Ascending aorta (tissue), 2 donors: ENCODE data around the gene ERBB2. TPM values are rescaled to one million over a fixed set of nuclear protein-coding genes. Genes with fewer than 3 reads are reported as not detected.
A peak's percentile ranks its signal among the peaks of the same experiment; 100 is the strongest.

Experiments used
- DNase-seq, 2 donors: peaks; one replicate each; pipeline ENCODE4 v3.0.0-alpha.2; 2019; ENCODE audit warnings: low spot score in 2 of 2
- H3K27ac ChIP-seq, 2 donors: fragments of 200-600 bp; sonication (generic); one replicate each; pipeline ENCODE4 v1.5.1; 2016 to 2017; ENCODE audit warnings: mild to moderate bottlenecking in 1 of 2
- H3K27me3 ChIP-seq: fragments of 200-600 bp; sonication (generic); one replicate; pipeline ENCODE4 v1.5.1; 2017
- H3K36me3 ChIP-seq, 2 donors: fragments of 200-600 bp; sonication (generic); one replicate each; pipeline ENCODE4 v1.5.1; 2016
- H3K4me1 ChIP-seq, 2 donors: fragments of 200-600 bp; sonication (generic); one replicate each; pipeline ENCODE4 v1.5.1; 2016 to 2017; ENCODE audit warnings: mild to moderate bottlenecking in 1 of 2
- H3K4me3 ChIP-seq, 2 donors: fragments of 200-600 bp; sonication (generic); one replicate each; pipeline ENCODE4 v1.5.1; 2016 to 2017; ENCODE audit warnings: mild to moderate bottlenecking in 1 of 2
- H3K9me3 ChIP-seq, 2 donors: fragments of 200-600 bp; sonication (generic); one replicate each; pipeline ENCODE4 v1.5.1; 2016
- intact Hi-C: fragments of 100-400 bp; cut with DNase I; formaldehyde crosslinking; loops from one replicate; pipeline ENCODE4 v1.15.1; 2023
- total RNA-seq: library from RNA; depleted of rRNA; stranded (reverse); fragments of >200 nt; gene quantifications from one replicate; pipeline ENCODE4 v1.1.0, GENCODE V29; 2016
- TF ChIP-seq, protein P1 (sequence below), 3 experiments: fragments of 200-600 bp in 2 of 3; fragments of 450-650 bp in 1 of 3; sonication (generic) in 2 of 3; IDR thresholded peaks; one replicate each; pipeline ENCODE4 v1.5.1; 2016 to 2019; ENCODE audit warnings: antibody characterized with exemption in 3 of 3, mild to moderate bottlenecking in 1 of 3, moderate library complexity in 1 of 3

ERBB2 gene
- total RNA-seq, 1 donor from 2014 or later = 124 TPM

DNA sequence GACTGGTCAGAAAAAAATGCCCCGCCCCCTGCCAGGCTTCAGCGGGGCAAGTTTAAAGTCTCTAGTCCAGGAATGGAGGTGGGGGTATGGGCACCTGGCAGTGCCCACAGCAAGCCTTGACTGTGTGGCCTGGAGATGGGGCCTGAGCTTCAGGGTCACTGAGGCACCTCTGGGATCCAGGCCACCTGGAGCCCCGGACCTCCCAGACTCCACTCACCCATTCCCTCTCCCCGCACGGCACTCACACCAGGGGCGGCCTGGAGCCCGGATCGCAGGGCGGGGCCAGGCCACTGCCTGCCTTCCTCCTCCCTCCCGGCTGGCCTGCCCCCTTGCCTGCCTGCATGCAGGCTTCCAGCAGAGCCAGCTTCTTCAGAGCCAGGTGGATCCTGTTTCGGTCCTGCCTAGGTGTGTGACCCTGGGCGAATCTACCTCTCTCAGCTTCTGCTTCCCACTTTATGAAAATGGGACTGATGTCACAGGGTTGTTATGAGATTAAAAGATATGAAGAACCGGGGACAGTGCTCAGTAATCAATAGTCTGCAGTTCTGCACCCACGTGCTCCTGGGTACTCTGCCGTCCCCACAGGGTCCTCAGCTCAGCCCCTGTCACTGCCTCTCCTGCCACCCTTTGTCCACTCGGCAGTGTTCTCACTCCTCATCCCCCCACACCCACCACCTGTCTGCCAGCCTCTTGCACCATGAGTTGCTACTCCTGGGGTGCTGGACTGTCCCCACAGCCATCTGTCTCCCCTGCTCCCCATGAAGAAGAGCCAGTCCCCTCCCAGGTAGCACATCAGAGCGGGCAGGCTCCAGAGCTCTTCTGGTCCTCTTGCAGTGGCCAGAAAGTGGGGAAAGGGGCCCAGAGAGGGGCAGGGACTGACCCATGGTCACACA lies 35.9 kb upstream of the ERBB2 start:
- TF ChIP-seq, protein P1, sequence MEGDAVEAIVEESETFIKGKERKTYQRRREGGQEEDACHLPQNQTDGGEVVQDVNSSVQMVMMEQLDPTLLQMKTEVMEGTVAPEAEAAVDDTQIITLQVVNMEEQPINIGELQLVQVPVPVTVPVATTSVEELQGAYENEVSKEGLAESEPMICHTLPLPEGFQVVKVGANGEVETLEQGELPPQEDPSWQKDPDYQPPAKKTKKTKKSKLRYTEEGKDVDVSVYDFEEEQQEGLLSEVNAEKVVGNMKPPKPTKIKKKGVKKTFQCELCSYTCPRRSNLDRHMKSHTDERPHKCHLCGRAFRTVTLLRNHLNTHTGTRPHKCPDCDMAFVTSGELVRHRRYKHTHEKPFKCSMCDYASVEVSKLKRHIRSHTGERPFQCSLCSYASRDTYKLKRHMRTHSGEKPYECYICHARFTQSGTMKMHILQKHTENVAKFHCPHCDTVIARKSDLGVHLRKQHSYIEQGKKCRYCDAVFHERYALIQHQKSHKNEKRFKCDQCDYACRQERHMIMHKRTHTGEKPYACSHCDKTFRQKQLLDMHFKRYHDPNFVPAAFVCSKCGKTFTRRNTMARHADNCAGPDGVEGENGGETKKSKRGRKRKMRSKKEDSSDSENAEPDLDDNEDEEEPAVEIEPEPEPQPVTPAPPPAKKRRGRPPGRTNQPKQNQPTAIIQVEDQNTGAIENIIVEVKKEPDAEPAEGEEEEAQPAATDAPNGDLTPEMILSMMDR (IDR thresholded peaks at IDR 0.05) = no peak
- H3K27ac ChIP-seq = peak overlapping the region; percentile 68 to 74
- H3K27me3 ChIP-seq = no peaks in the 10 kb centered on the region
- peaks cover 13 to 21% of the 10 kb centered on the region in 2 donors for H3K36me3 ChIP-seq
- DNase-seq = no peak
- H3K9me3 ChIP-seq = no peaks in the 10 kb centered on the region
- no peak overlapping the region for H3K4me3 ChIP-seq
- peaks cover 25 to 58% of the 10 kb centered on the region in 2 donors for H3K4me1 ChIP-seq
- intact Hi-C loops = no loop called here

DNA sequence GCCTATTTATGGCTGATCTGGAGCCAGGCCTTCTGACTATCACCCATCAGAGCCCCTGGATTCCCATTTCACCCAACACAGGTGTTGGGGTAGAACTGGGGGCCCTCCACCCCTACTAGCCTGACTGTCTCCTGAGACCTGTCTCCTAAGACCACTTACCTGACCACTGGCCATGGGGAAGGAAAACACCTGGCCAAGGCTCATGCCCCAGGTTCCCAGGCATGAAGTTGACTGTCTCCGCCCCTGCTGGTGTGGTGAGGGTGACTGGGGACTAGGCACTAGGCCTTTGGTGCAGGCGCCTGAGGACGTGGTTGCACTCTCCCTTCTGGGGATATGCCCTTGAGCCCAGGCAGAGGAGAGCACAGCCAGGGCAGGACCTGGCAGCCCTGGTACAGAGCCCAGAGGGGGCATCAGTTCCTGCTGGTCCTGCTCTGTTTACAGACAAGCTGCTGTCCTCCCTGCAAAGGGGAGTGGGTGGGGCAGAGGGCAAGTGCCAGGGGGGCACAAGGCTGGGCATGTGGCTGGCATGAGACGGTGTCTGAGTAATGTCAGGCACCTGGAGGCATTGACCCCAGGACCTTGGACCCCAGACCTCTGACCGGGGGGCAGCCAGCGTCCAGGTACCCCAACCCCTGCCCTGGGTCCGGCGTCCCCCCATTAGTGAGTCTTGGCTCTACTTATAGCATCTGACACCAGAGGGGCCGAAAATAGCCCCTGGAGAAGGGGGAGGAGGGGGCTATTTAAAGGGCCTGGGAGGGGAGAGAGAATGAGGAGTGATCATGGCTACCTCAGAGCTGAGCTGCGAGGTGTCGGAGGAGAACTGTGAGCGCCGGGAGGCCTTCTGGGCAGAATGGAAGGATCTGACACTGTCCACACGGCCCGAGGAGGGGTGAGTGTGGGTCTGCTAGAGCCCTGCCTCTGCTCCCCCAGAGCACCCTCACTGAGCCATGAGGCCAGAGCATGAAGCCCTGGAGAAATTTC lies 35.0 kb upstream of the ERBB2 start, which contains the start of gene TCAP:
TSS of gene TCAP (plus strand) at position 769 of the 981 bp plus-strand sequence. CDS start at position 780, 11 bp downstream.
- H3K4me1 ChIP-seq = peaks cover 25 to 58% of the 10 kb centered on the region in 2 donors
- no peaks in the 10 kb centered on the region for H3K9me3 ChIP-seq
- TF ChIP-seq, protein P1 (IDR thresholded peaks at IDR 0.05) = no peak
- intact Hi-C loops = loop anchor here (5.0 kb wide), 1 partner anchor 67 kb away; the partner anchor contains the start of gene MIEN1
- H3K36me3 ChIP-seq = peaks cover 5 to 12% of the 10 kb centered on the region in 2 donors
- H3K27me3 ChIP-seq = no peaks in the 10 kb centered on the region
- DNase-seq = no peak
- peak within 1 kb of the TSS in 1 of 2 donors; percentile 4 for H3K4me3 ChIP-seq
- H3K27ac ChIP-seq = peak within 1 kb of the TSS; percentile 68 to 74

DNA sequence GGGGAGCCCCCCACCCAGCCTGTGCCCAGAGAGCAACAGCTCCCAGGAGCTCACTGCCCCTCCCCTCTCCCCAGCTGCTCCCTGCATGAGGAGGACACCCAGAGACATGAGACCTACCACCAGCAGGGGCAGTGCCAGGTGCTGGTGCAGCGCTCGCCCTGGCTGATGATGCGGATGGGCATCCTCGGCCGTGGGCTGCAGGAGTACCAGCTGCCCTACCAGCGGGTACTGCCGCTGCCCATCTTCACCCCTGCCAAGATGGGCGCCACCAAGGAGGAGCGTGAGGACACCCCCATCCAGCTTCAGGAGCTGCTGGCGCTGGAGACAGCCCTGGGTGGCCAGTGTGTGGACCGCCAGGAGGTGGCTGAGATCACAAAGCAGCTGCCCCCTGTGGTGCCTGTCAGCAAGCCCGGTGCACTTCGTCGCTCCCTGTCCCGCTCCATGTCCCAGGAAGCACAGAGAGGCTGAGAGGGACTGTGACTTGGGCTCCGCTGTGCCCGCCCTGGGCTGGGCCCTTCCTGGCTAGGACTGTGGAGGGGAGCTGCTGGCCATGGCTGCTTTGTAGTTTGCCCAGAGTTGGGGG lies 34.1 kb upstream of the ERBB2 start:
- Histone ChIP-seq H3K27me3 (no peaks in the 10 kb centered on the region), H3K27ac (peak overlapping the region; percentile 68 to 74), H3K36me3 (peaks cover 0 to 6% of the 10 kb centered on the region in 2 donors), H3K9me3 (no peaks in the 10 kb centered on the region), H3K4me3 (peak overlapping the region in 1 of 2 donors; percentile 4), H3K4me1 (peaks cover 25 to 58% of the 10 kb centered on the region in 2 donors)
- DNase-seq = no peak
- TF ChIP-seq, protein P1 (IDR thresholded peaks at IDR 0.05) = peak in 2 of 3 experiments; percentile 8 to 16
- intact Hi-C loops = loop anchor here (2.0 to 5.0 kb wide), 2 partner anchors 31 to 67 kb away; partner anchors contain the start of gene MIEN1

DNA sequence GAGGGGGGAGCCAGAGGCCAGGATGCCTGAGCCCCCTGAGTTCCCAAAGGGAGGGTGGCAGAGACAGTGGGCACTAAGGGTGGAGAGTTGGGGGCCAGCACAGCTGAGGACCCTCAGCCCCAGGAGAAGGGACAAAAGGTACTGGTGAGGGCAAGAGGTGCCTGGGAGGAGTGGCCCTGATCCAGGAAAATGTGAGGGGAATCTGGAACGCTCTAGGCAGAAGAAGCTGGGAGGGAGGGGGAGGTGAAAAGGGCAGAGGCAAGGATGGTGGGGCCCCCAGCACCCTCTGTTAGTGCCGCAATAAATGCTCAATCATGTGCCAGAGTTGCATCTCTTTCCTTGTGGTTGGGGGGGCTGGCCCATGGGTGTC lies 33.6 kb upstream of the ERBB2 start:
- Histone ChIP-seq H3K27ac (peak overlapping the region; percentile 68 to 74), H3K9me3 (no peaks in the 10 kb centered on the region), H3K36me3 (peaks cover 0 to under 1% of the 10 kb centered on the region in 2 donors), H3K27me3 (no peaks in the 10 kb centered on the region), H3K4me1 (peaks cover 25 to 58% of the 10 kb centered on the region in 2 donors), H3K4me3 (no peak overlapping the region)
- DNase-seq = no peak
- TF ChIP-seq, protein P1 (IDR thresholded peaks at IDR 0.05) = no peak
- intact Hi-C loops = loop anchor here (2.0 to 5.0 kb wide), 2 partner anchors 31 to 66 kb away; partner anchors contain the start of gene MIEN1
